BLaER1 (cell line): Measurements from ENCODE around the gene ZBED1.
"Not testable (repeated sequence)": the region's sequence is repeated elsewhere in the genome, so short reads cannot be mapped to it uniquely, and the experiment has no call there.

ENCODE experiments used
- H3K27ac ChIP-seq: shearing (Covaris generic); formaldehyde crosslinking; 2 replicates; pipeline ENCODE4 v1.8.1; 2022
- H3K27me3 ChIP-seq: shearing (Covaris generic); formaldehyde crosslinking; 2 replicates; pipeline ENCODE4 v1.8.1; 2022
- H3K36me3 ChIP-seq: shearing (Covaris generic); formaldehyde crosslinking; 2 replicates; pipeline ENCODE4 v1.8.1; 2022
- H3K4me1 ChIP-seq: shearing (Covaris generic); formaldehyde crosslinking; 2 replicates; pipeline ENCODE4 v1.8.1; 2022
- H3K4me2 ChIP-seq: shearing (Covaris generic); formaldehyde crosslinking; 2 replicates; pipeline ENCODE4 v1.8.1; 2022
- H3K4me3 ChIP-seq: shearing (Covaris generic); formaldehyde crosslinking; 2 replicates; pipeline ENCODE4 v1.8.1; 2022
- H3K9ac ChIP-seq: shearing (Covaris generic); formaldehyde crosslinking; 2 replicates; pipeline ENCODE4 v1.8.1; 2022
- H3K9me3 ChIP-seq: shearing (Covaris generic); formaldehyde crosslinking; 2 replicates; pipeline ENCODE4 v1.8.1; 2022
- H4K20me1 ChIP-seq: shearing (Covaris generic); formaldehyde crosslinking; 2 replicates; pipeline ENCODE4 v1.8.1; 2022
- Cebpa-rat ChIP-seq: shearing (Covaris generic); IDR thresholded peaks from 2 replicates; pipeline ENCODE4 v1.8.1; 2022

The ZBED1 gene

DNA sequence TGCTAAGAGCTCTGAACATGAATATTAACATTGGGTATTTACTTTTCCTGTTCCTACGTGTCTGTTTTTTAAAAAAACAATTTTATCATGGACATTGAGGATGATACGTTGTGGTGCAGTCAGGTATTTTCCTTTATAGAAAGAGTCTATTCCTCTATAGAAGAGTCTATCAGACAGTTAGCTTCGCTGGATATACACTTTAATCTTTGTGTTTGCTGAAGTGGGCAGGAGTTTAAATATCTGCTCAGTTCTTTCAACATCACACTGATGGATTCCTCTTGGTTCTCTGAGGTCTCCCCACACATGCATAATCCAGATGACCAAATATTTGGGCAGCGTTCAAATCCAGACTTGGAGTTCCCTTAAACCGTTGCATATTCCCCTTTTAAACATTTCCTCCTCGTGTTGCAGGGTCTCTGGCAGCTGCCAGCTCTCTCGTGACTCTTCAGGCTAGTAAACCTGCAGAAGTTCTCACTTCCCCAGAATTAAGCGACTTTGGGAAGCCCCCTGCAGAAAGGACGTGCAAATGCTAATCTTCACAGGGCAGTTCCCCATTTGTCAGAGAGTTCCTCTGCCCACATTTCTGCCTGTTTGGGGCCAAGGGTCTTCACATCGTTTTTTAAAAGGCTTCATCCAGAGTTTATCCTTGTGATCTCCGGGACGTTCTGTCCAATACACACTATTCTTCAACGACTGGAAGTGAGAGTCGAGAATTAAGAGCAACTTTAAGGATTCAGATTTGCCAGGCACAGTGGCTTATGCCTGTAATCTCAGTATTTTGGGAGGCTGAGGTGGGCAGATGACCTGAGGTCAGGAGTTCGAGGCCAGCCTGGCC lies 20.5 kb upstream of the ZBED1 start:
- Histone ChIP-seq H3K36me3 (no peaks in the 10 kb centered on the region), H3K4me2 (peak overlapping the region; percentile 1; the same call in 1 of the 2 replicates), H3K9me3 (peaks cover 10% of the 10 kb centered on the region), H3K27ac (no peak overlapping the region), H3K4me1 (peaks cover 35% of the 10 kb centered on the region), H4K20me1 (no peaks in the 10 kb centered on the region), H3K27me3 (no peaks in the 10 kb centered on the region), H3K4me3 (no peak overlapping the region), H3K9ac (no peak overlapping the region)
- no peak for TF ChIP-seq Cebpa-rat

DNA sequence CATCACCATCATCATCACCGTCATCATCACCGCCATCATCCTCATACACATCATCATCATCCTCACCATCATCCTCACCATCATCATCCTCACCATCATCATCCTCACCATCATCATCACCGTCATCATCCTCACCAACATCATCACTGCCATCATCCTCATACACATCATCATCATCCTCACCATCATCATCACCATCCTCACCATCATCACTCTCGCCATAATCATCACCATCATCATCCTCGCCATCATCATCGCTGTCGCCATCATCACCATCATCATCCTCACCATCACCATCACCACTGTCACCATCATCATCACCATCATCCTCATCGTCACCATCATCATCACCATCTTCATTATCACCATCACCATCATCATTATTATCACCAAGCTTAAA lies 19.8 kb upstream of the ZBED1 start:
- no peak overlapping the region for H3K4me2 ChIP-seq
- H3K36me3 ChIP-seq: no peaks in the 10 kb centered on the region
- no peak overlapping the region for H3K4me3 ChIP-seq
- peaks cover 5% of the 10 kb centered on the region; the same call in 1 of the 2 replicates for H3K9me3 ChIP-seq
- TF ChIP-seq Cebpa-rat: no peak
- no peak overlapping the region for H3K27ac ChIP-seq
- no peaks in the 10 kb centered on the region for H3K27me3 ChIP-seq
- no peak overlapping the region for H3K9ac ChIP-seq
- H4K20me1 ChIP-seq: no peaks in the 10 kb centered on the region
- H3K4me1 ChIP-seq: peaks cover 40% of the 10 kb centered on the region

DNA sequence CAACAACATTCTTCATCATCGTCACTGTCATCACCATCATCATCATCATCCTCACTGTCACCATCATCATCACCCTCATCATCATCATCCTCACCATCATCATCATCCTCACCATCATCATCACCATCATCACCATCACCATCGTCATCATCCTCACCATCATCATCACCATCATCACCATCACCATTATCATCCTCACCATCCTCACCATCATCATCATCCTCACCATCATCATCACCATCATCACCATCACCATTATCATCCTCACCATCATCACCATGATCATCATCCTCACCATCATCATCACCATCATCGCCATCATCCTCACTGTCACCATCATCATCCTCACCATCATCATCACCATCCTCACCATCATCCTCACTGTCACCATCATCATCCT lies 18.9 kb upstream of the ZBED1 start:
- not testable (repeated sequence) for H3K4me2 ChIP-seq, H3K36me3 ChIP-seq, H3K9ac ChIP-seq, H3K27me3 ChIP-seq, H3K9me3 ChIP-seq, H4K20me1 ChIP-seq, H3K27ac ChIP-seq, H3K4me3 ChIP-seq
- peaks cover 48% of the 10 kb centered on the region for H3K4me1 ChIP-seq

DNA sequence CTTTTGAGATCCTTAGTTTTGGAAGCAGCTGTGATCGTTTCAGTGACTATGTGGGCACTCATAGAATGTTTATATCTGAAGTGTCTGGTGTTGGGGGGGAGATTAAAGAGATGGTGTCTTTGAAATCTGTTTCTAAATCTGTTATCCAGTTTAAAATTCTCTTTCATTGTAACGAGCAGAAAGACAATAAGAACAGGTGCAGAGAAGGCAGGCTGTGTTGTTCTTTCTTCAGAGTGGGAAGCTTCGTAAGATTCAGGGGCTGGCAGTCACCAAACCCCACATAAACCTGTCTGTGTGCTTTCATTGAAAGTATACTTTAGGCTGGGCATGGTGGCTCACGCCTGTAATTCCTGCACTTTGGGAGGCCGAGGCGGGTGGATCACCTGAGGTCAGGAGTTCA lies 16.3 kb upstream of the ZBED1 start:
- H3K36me3 ChIP-seq: no peaks in the 10 kb centered on the region
- H3K4me3 ChIP-seq: no peak overlapping the region
- no peaks in the 10 kb centered on the region for H4K20me1 ChIP-seq
- peaks cover 64% of the 10 kb centered on the region for H3K4me1 ChIP-seq
- TF ChIP-seq Cebpa-rat: no peak
- no peaks in the 10 kb centered on the region for H3K9me3 ChIP-seq
- 0 out of 2 replicates have a peak overlapping the region, but pooled peaks have one; percentile 25 for H3K9ac ChIP-seq
- H3K27ac ChIP-seq: peak overlapping the region; percentile 69
- no peaks in the 10 kb centered on the region for H3K27me3 ChIP-seq
- peak overlapping the region; percentile 71 for H3K4me2 ChIP-seq

DNA sequence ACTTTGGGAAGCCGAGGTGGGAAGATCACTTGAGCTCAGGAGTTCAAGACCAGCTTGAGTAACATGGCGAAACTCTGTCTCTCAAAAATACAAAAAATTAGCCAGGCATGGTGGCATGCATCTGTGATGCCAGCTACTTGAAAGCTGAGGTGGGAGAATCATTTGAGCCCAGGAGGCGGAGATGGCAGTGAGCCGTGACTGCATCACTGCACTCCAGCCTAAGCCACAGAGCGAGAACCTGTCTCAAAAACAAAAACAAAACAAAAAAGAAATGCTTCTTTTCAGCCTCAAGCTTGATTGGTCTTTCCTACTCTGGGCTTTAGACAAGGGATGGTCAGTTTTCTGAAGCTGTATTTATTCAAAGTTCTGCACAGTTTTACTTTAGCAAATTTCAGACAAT lies 15.8 kb upstream of the ZBED1 start:
- peak overlapping the region; percentile 71 for H3K4me2 ChIP-seq
- no peak overlapping the region for H3K9ac ChIP-seq
- H3K9me3 ChIP-seq: 0 out of 2 replicates have a peak, but pooled peaks cover 3% of the 10 kb centered on the region
- H3K4me3 ChIP-seq: no peak overlapping the region
- H3K27me3 ChIP-seq: no peaks in the 10 kb centered on the region
- H3K36me3 ChIP-seq: no peaks in the 10 kb centered on the region
- H4K20me1 ChIP-seq: no peaks in the 10 kb centered on the region
- no peak for TF ChIP-seq Cebpa-rat
- H3K27ac ChIP-seq: peak overlapping the region; percentile 69
- H3K4me1 ChIP-seq: peaks cover 62% of the 10 kb centered on the region

DNA sequence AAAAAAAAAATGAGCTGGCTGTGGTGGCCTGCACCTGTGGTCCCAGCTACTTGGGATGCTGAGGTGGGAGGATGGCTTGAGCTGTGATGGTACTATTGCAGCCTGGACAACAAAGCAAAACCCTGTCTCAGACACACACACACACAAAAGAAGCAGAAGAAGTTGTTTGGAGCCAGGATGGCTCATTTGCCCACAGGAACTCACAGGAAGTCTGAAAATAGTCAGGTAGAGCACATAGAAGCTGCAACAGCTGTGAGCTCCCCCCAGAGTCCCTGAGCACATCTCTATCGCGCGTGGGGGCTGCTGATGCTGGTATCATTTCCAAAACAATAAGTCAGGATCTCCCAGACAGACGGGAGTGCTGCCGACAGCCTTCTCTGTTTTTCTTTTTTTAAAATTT lies 13.4 kb upstream of the ZBED1 start:
- Histone ChIP-seq H3K9me3 (0 out of 2 replicates have a peak, but pooled peaks cover 6% of the 10 kb centered on the region), H3K36me3 (no peaks in the 10 kb centered on the region), H3K4me1 (peaks cover 54% of the 10 kb centered on the region), H3K4me3 (0 out of 2 replicates have a peak overlapping the region, but pooled peaks have one; percentile 23), H4K20me1 (no peaks in the 10 kb centered on the region), H3K4me2 (peak overlapping the region; percentile 82), H3K9ac (peak overlapping the region; percentile 51; the same call in 1 of the 2 replicates), H3K27ac (peak overlapping the region; percentile 52; the same call in 1 of the 2 replicates), H3K27me3 (no peaks in the 10 kb centered on the region)
- TF ChIP-seq Cebpa-rat: no peak

DNA sequence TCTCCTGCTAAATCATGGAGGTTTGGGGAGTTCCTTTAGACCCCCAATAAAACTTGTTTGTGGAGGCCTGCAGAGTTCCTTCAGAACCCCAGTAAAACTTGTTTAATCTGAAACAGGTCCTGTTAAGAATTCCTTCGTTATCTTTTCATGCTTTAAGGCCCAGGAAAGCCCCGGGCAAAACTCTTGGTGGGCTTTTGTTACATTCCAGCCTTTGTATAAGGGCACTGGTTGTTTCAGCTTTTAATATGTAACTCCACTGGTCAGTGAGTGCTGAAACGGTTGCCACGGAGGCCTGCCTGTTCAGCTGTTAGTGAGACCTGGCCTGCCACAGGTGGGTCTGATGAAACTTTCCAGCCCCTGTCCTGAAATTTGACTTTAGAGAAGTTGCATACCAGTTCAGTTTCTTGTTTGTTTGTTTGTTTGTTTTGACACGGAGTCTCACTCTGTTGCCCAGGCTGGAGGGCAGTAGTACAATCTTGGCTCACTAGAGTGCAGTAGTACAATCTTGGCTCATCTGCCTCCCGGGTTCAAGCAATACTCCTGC lies 12.4 kb upstream of the ZBED1 start:
- no peak for TF ChIP-seq Cebpa-rat
- no peaks in the 10 kb centered on the region for H3K27me3 ChIP-seq

DNA sequence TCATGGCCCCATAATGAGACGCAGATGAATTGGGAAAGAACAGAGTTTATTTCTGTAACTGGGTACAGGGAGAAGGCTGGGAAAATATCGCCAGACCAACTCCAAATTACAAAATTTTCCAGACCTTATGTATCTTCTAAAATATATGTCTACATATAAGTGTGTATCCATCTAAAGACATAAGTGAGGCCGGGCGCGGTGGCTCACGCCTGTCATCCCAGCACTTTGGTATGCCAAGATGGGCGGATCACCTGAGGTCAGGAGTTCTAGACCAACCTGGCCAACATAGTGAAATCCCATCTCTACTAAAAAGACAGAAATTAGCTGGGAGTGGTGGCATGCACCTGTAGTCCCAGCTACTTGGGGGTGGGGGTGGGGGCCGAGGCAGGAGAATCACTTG lies 11.7 kb upstream of the ZBED1 start:
- no peaks in the 10 kb centered on the region for H3K27me3 ChIP-seq
- H4K20me1 ChIP-seq: no peaks in the 10 kb centered on the region
- H3K36me3 ChIP-seq: no peaks in the 10 kb centered on the region
- no peak for TF ChIP-seq Cebpa-rat
- no peak overlapping the region for H3K4me2 ChIP-seq
- H3K4me1 ChIP-seq: peaks cover 54% of the 10 kb centered on the region
- no peak overlapping the region for H3K9ac ChIP-seq
- no peak overlapping the region for H3K4me3 ChIP-seq
- H3K27ac ChIP-seq: no peak overlapping the region
- H3K9me3 ChIP-seq: 0 out of 2 replicates have a peak, but pooled peaks cover 6% of the 10 kb centered on the region

More for the DNA sequence above, 12.4 kb upstream of the ZBED1 start:
- H3K27ac ChIP-seq: peak overlapping the region; percentile 52
- H3K4me1 ChIP-seq: peaks cover 60% of the 10 kb centered on the region
- no peak overlapping the region for H3K9ac ChIP-seq
- H3K36me3 ChIP-seq: no peaks in the 10 kb centered on the region
- no peaks in the 10 kb centered on the region for H4K20me1 ChIP-seq
- H3K4me3 ChIP-seq: no peak overlapping the region
- H3K9me3 ChIP-seq: 0 out of 2 replicates have a peak, but pooled peaks cover 6% of the 10 kb centered on the region
- H3K4me2 ChIP-seq: peak overlapping the region; percentile 82

DNA sequence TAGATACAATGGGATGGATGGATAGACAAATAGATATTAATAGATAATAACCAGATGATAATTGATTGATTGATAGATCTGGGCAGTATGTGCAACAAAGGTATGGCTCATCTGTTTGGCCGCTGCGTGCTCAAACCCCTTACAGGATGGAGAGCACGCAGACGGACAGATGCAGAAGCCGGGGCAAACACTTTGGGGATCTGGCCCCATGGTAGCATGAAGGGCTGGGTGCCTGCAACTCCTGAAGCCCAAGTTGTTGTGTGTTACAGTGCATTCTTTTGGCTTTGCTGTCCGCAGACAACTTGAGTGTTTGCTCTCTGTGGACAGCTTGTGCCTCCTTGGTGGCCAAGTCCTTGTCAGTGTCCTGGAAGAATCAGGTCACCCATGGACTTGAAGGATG lies 10.6 kb upstream of the ZBED1 start:
- Histone ChIP-seq H3K9me3 (0 out of 2 replicates have a peak, but pooled peaks cover 6% of the 10 kb centered on the region), H3K36me3 (no peaks in the 10 kb centered on the region), H3K4me1 (peaks cover 42% of the 10 kb centered on the region), H3K4me3 (no peak overlapping the region), H3K4me2 (no peak overlapping the region), H4K20me1 (no peaks in the 10 kb centered on the region), H3K9ac (no peak overlapping the region), H3K27me3 (no peaks in the 10 kb centered on the region), H3K27ac (no peak overlapping the region)
- no peak for TF ChIP-seq Cebpa-rat

DNA sequence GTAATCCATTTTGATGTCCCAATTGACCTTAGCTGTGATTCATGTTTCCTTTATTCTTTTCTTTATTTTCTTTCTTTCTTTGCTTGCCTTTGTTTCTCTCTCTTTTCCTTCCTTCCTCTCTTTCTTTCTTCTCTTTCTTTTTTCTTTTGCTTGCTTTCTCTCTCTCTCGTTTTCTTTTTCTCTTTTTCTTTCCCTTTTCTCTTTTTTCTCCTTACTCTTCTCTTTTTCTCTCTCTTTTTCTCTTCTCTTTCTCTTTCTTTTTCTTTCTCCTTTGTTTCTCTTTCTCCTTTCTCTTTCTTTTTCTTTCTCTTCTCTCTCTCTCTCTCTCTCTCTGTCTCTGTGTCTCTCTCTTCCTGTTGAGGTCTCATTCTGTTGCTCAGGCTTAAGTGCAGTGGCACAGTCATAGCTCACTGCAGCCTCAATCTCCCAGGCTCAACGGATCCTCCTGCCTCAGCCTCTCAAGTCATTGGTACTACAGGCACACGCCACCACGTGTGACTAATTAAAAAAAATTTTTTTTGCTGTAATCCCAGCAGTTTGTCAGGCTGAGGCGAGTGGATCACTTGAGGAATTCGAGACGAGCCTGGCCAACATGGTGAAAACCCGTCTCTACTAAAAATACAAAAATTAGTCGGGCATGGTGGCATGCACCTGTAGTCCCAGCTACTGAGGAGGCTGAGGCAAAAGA lies 8.0 kb upstream of the ZBED1 start:
- no peaks in the 10 kb centered on the region for H3K27me3 ChIP-seq
- H3K4me3 ChIP-seq: no peak overlapping the region
- H3K9ac ChIP-seq: no peak overlapping the region
- 0 out of 2 replicates have a peak overlapping the region, but pooled peaks have one; percentile 2 for H3K4me2 ChIP-seq
- H3K9me3 ChIP-seq: 0 out of 2 replicates have a peak, but pooled peaks cover 6% of the 10 kb centered on the region
- H3K4me1 ChIP-seq: peaks cover 18% of the 10 kb centered on the region
- H4K20me1 ChIP-seq: no peaks in the 10 kb centered on the region
- TF ChIP-seq Cebpa-rat: no peak
- H3K36me3 ChIP-seq: no peaks in the 10 kb centered on the region
- no peak overlapping the region for H3K27ac ChIP-seq
